Fibroblast of peridontal ligament (primary cell): ENCODE measurements around the gene ZNF579.
A peak's percentile ranks its signal among the peaks of the same experiment; 100 is the strongest.

Source experiments
- DNase-seq: peaks from one replicate; pipeline ENCODE4 v3.0.0-alpha.2; 2010; ENCODE audit errors: extremely low read depth

ZNF579 gene

GRCh38 chr19:55567708-55568328, 12.8 kb downstream of the ZNF579 start:
- no peak for DNase-seq

- DNase-seq: no peak
These were observed 13.8 kb downstream of the ZNF579 start for GRCh38 chr19:55566823-55567222.

GRCh38 chr19:55563261-55563690, 17.4 kb downstream of the ZNF579 start:
- DNase-seq: peak; percentile 14

GRCh38 chr19:55559684-55560083, 21.0 kb downstream of the ZNF579 start:
- DNase-seq: no peak

- DNase-seq: no peak
These were observed 25.9 kb downstream of the ZNF579 start for GRCh38 chr19:55554741-55555152.

- no peak for DNase-seq
These were observed 26.3 kb downstream of the ZNF579 start for GRCh38 chr19:55554302-55554701.

- DNase-seq: peak; percentile 26
These were observed 27.1 kb downstream of the ZNF579 start for GRCh38 chr19:55553217-55554182.

GRCh38 chr19:55552620-55553019, 28.0 kb downstream of the ZNF579 start:
- DNase-seq: peak; percentile 73

GRCh38 chr19:55552206-55552605, 28.4 kb downstream of the ZNF579 start:
- no peak for DNase-seq

- DNase-seq: no peak
These were observed 30.4 kb downstream of the ZNF579 start for GRCh38 chr19:55550321-55550650.

GRCh38 chr19:55549500-55550320, 30.9 kb downstream of the ZNF579 start:
- peak; percentile 89 for DNase-seq

GRCh38 chr19:55546822-55547614, 33.6 kb downstream of the ZNF579 start:
- DNase-seq: no peak

GRCh38 chr19:55546011-55546410, 34.6 kb downstream of the ZNF579 start:
- DNase-seq: no peak

- DNase-seq: no peak
These were observed 35.2 kb downstream of the ZNF579 start, which contains the start of gene SBK3 for GRCh38 chr19:55545443-55545842. SBK3 (minus strand) TSS chr19:55545543; CDS start chr19:55545543, 0 bp downstream.

GRCh38 chr19:55544776-55545439, 35.7 kb downstream of the ZNF579 start:
- no peak for DNase-seq

GRCh38 chr19:55544014-55544413, 36.6 kb downstream of the ZNF579 start:
- no peak for DNase-seq

GRCh38 chr19:55543567-55543966, 37.1 kb downstream of the ZNF579 start:
- DNase-seq: no peak

GRCh38 chr19:55542292-55542855, 38.3 kb downstream of the ZNF579 start:
- no peak for DNase-seq

GRCh38 chr19:55541091-55541490, 39.6 kb downstream of the ZNF579 start:
- no peak for DNase-seq

- DNase-seq: no peak
These were observed 40.0 kb downstream of the ZNF579 start for GRCh38 chr19:55540619-55541018.
